B cell (primary cell): ENCODE data around the gene TAS1R1. TPM values are rescaled to one million over a fixed set of nuclear protein-coding genes. Genes with fewer than 3 reads are reported as not detected.

Experiments
- ATAC-seq: fragments of 200-7000 bp; cut with Tn5 transposase; one replicate; pipeline ENCODE4 v1.10.0; 2021; ENCODE audit warnings: low read depth, mild to moderate bottlenecking, moderate number of reproducible peaks, moderate library complexity
- CTCF ChIA-PET: fragments of 350-600 bp; sonication (Branson Sonifier 250); formaldehyde crosslinking; loops from one replicate; lab custom pipeline; 2021; ENCODE audit warnings: antibody characterized with exemption, inconsistent platforms; lab: Charles Lee
- POLR2A ChIA-PET: fragments of 350-600 bp; sonication (Branson Sonifier 250); formaldehyde crosslinking; loops from one replicate; lab custom pipeline; 2021; ENCODE audit warnings: antibody characterized with exemption; lab: Charles Lee
- DNase-seq: peaks from one replicate; pipeline ENCODE4 v3.0.0; 2013
- H2AFZ ChIP-seq: 2 replicates; pipeline ENCODE4 v1.6.1; 2012; ENCODE audit warnings: mild to moderate bottlenecking, low read depth, low read length; ENCODE audit not compliant: insufficient read depth, poor library complexity, severe bottlenecking
- H3K27ac ChIP-seq, 2 donors: 1 replicate in 1 of 2; 2 replicates in 1 of 2; pipeline ENCODE4 v1.5.1; 2012 to 2013; ENCODE audit warnings: low read length in 2 of 2, mild to moderate bottlenecking in 2 of 2, moderate library complexity in 1 of 2
- H3K27me3 ChIP-seq, 4 experiments: fragments of 200-600 bp in 1 of 4; sonication (generic) in 1 of 4; replicated peaks in 1 of 4; 1 replicate in 2 of 4; 2 replicates in 2 of 4; pipeline versions ENCODE4 v1.6.1 to v1.7.0; 2013 to 2016; ENCODE audit warnings: low read length in 3 of 4, mild to moderate bottlenecking in 2 of 4, mixed read lengths in 1 of 4, moderate library complexity in 1 of 4; ENCODE audit not compliant: insufficient read depth in 4 of 4, control insufficient read depth in 3 of 4; ENCODE audit errors: control extremely low read depth in 1 of 4
- H3K36me3 ChIP-seq, 2 experiments: replicated peaks in 1 of 2; 1 replicate in 1 of 2; 2 replicates in 1 of 2; pipeline versions ENCODE4 v1.6.1 to v1.7.1; 2013; ENCODE audit warnings: low read length in 1 of 2; ENCODE audit not compliant: insufficient read depth in 2 of 2, control insufficient read depth in 1 of 2; ENCODE audit errors: control extremely low read depth in 1 of 2, extremely low read depth in 1 of 2
- H3K4me1 ChIP-seq, 2 donors: fragments of 200-600 bp in 1 of 2; sonication (generic) in 1 of 2; 1 replicate in 1 of 2; 2 replicates in 1 of 2; pipeline versions ENCODE4 v1.5.1 to v1.6.1; 2013 to 2017; ENCODE audit warnings: low read length in 2 of 2; ENCODE audit not compliant: control insufficient read depth in 2 of 2, insufficient read depth in 2 of 2
- H3K4me2 ChIP-seq: replicated peaks from 2 replicates; pipeline ENCODE3; 2012; ENCODE audit warnings: mild to moderate bottlenecking, low read depth, low read length; ENCODE audit not compliant: poor library complexity, severe bottlenecking
- H3K4me3 ChIP-seq, 5 experiments: fragments of 200-600 bp in 1 of 5; sonication (generic) in 1 of 5; 1 replicate in 3 of 5; 2 replicates in 2 of 5; pipeline versions ENCODE4 v1.5.1 to v1.7.0; 2011 to 2016; ENCODE audit warnings: low read length in 4 of 5, mild to moderate bottlenecking in 4 of 5, low read depth in 2 of 5, control low read depth in 1 of 5, moderate library complexity in 1 of 5; ENCODE audit not compliant: insufficient read depth in 1 of 5; ENCODE audit errors: control extremely low read depth in 1 of 5, extremely low read depth in 1 of 5
- H3K79me2 ChIP-seq: fragments of 200-600 bp; sonication (generic); one replicate; pipeline ENCODE4 v1.6.0; 2016; ENCODE audit warnings: low read length; ENCODE audit not compliant: control insufficient read depth, insufficient read depth
- H3K9ac ChIP-seq: fragments of 200-600 bp; sonication (generic); 2 replicates; pipeline ENCODE4 v1.6.1; 2017; ENCODE audit warnings: mild to moderate bottlenecking, low read length, moderate library complexity
- H3K9me3 ChIP-seq, 3 donors: one replicate each; pipeline versions ENCODE4 v1.6.1 to v1.7.1; 2013; ENCODE audit warnings: low read length in 2 of 3; ENCODE audit not compliant: control insufficient read depth in 2 of 3, insufficient read depth in 1 of 3; ENCODE audit errors: control extremely low read depth in 1 of 3
- H4K20me1 ChIP-seq: 2 replicates; pipeline ENCODE4 v1.6.0; 2012; ENCODE audit warnings: mild to moderate bottlenecking, low read length; ENCODE audit not compliant: insufficient read depth, control insufficient read depth, poor library complexity, severe bottlenecking
- H3K27ac Mint-ChIP-seq: one replicate; pipeline ENCODE4 v1.8.0; 2021; ENCODE audit warnings: mixed read lengths
- H3K27me3 Mint-ChIP-seq: one replicate; pipeline ENCODE4 v1.8.0; 2021; ENCODE audit warnings: mixed read lengths
- H3K4me1 Mint-ChIP-seq: one replicate; pipeline ENCODE4 v1.8.0; 2021; ENCODE audit warnings: mixed read lengths
- H3K4me3 Mint-ChIP-seq: one replicate; pipeline ENCODE4 v1.8.0; 2021; ENCODE audit warnings: mixed read lengths
- H3K9me3 Mint-ChIP-seq: one replicate; pipeline ENCODE4 v1.8.0; 2022; ENCODE audit warnings: mixed read lengths; ENCODE audit not compliant: insufficient read depth
- EZH2 ChIP-seq: IDR thresholded peaks from 2 replicates; pipeline ENCODE4 v1.6.1; 2012; ENCODE audit warnings: borderline replicate concordance, low read depth, mild to moderate bottlenecking, moderate library complexity, low read length; ENCODE audit not compliant: insufficient read depth, poor library complexity, severe bottlenecking
- WGBS: methylation state at CpG from one replicate; pipeline ENCODE4 v1.1.5; 2013; ENCODE audit warnings: missing lambda C conversion rate; ENCODE audit not compliant: insufficient coverage; 5-methylcytosine and 5-hydroxymethylcytosine counted together
- intact Hi-C: fragments of 100-400 bp; cut with micrococcal nuclease; formaldehyde crosslinking; loops from one replicate; pipeline ENCODE4 v1.10.0; 2022
- polyA plus RNA-seq: library from polyadenylated mRNA; depleted of rRNA; stranded (reverse); fragments of >200 nt; gene quantifications from 2 replicates; pipeline ENCODE4 v1.2.3, GENCODE V29; 2012
- total RNA-seq, 2 donors: library from RNA; stranded (reverse); fragments of 120-200 nt in 1 of 2; gene quantifications; 1 replicate in 1 of 2; 2 replicates in 1 of 2; pipeline versions ENCODE4 v1.2.3 to v1.2.4, GENCODE V29; 2013 to 2022
- TF ChIP-seq, protein P1 (sequence below): fragments of 200-600 bp; IDR thresholded peaks from one replicate; pipeline ENCODE4 v1.8.0; 2022; ENCODE audit warnings: antibody characterized with exemption, mild to moderate bottlenecking

Gene TAS1R1
- total and polyA plus RNA-seq, 2 donors (not counting 1 experiment from before 2014, with no cell fraction given) = 0.09 TPM; not detected in 1

GRCh38 chr1:6622396-6623152 lies 67.5 kb downstream of the TAS1R1 start:
- peaks cover 25% of the 10 kb centered on the region for H3K4me1 Mint-ChIP-seq
- TF ChIP-seq, protein P1, sequence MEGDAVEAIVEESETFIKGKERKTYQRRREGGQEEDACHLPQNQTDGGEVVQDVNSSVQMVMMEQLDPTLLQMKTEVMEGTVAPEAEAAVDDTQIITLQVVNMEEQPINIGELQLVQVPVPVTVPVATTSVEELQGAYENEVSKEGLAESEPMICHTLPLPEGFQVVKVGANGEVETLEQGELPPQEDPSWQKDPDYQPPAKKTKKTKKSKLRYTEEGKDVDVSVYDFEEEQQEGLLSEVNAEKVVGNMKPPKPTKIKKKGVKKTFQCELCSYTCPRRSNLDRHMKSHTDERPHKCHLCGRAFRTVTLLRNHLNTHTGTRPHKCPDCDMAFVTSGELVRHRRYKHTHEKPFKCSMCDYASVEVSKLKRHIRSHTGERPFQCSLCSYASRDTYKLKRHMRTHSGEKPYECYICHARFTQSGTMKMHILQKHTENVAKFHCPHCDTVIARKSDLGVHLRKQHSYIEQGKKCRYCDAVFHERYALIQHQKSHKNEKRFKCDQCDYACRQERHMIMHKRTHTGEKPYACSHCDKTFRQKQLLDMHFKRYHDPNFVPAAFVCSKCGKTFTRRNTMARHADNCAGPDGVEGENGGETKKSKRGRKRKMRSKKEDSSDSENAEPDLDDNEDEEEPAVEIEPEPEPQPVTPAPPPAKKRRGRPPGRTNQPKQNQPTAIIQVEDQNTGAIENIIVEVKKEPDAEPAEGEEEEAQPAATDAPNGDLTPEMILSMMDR = no peak
- no peak for TF ChIP-seq EZH2
- 98% methylated on average over 7 of the region's 10 CpGs for WGBS
- H3K27me3 ChIP-seq = no peaks in the 10 kb centered on the region
- peaks cover 28% of the 10 kb centered on the region for H3K79me2 ChIP-seq
- peak overlapping the region; percentile 26 for H3K4me3 Mint-ChIP-seq
- H3K36me3 ChIP-seq = peaks cover 0 to 12% of the 10 kb centered on the region in 2 experiments
- no peak overlapping the region for H3K27ac ChIP-seq
- ATAC-seq = no peak
- H3K27me3 Mint-ChIP-seq = no peaks in the 10 kb centered on the region
- no peaks in the 10 kb centered on the region for H3K9me3 ChIP-seq
- DNase-seq = no peak
- peaks cover 13 to 27% of the 10 kb centered on the region in 2 donors for H3K4me1 ChIP-seq
- H2AFZ ChIP-seq = no peak overlapping the region
- H3K9ac ChIP-seq = no peak overlapping the region
- H3K4me2 ChIP-seq = no peak overlapping the region
- CTCF ChIA-PET = interaction anchor here (1.8 to 2.3 kb wide), 2 partner anchors 19 to 68 kb away, joined by 6 to 16 read pairs; partner anchors contain the start of genes KLHL21, NOL9 and TAS1R1
- no peak overlapping the region for H3K4me3 ChIP-seq
- intact Hi-C loops = no loop called here
- H3K9me3 Mint-ChIP-seq = no peaks in the 10 kb centered on the region
- H3K27ac Mint-ChIP-seq = no peak overlapping the region
- H4K20me1 ChIP-seq = peaks cover 14% of the 10 kb centered on the region
- POLR2A ChIA-PET = no interaction called here
